NCI-H1436 (cell line): Measurements from ENCODE around the gene TNFAIP3.

Experiments used
- DNase-seq: peaks from one replicate; lab custom pipeline; 2025; lab: John Stamatoyannopoulos, UW

TNFAIP3 gene

GRCh38 chr6:137923866-137924653, 57.0 kb downstream of the TNFAIP3 start:
- no peak for DNase-seq

DNA sequence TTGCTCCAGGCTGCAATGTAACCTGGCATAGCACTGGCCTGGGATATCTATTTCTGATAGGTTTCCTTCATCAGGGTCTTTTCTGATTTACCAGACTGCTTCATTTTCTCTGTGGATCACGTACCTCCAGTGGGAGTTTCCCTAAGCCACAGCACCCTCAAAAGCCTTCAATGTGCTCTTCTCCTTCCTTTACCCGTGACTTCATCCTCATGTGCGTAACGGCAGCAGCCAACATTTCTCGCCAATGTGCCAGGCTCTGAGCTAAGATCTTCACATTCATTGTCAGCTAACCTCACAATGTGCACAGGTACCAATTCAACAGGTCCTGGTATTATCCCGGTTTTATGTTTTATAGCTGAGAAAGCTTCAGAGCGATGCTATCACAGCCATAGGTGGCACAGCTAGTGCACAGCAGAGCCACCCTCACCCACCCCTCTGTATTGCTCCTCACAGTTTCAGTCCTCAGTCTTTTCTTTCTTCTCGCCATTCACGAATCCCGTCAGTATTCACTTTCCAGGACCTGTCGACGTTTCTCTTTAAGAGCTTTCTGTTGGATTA, 58.2 kb downstream of the TNFAIP3 start:
- DNase-seq = no peak

- no peak for DNase-seq
Observed at GRCh38 chr6:137926207-137926731, 59.2 kb downstream of the TNFAIP3 start.

DNA sequence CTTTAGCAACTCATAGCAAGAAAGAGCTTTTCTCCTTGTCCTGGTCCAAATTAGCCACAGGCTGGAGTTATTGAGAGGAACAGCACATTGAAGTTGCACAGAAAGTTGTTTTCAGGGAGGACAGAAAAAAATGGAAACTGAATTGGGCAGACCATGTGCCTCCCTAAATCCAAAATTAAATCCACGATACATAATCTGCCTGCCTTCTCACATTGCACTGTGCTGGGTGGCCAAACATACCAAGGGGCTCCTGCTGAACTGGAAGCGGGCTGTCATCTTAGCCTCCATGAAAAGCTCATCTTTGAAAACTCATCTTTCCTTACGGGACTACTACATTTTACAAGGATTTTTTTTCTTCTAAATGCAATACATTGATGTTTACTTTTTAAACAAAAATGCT, 59.9 kb downstream of the TNFAIP3 start:
- no peak for DNase-seq

- DNase-seq = no peak
Observed at GRCh38 chr6:137927777-137928218, 60.7 kb downstream of the TNFAIP3 start.

DNA sequence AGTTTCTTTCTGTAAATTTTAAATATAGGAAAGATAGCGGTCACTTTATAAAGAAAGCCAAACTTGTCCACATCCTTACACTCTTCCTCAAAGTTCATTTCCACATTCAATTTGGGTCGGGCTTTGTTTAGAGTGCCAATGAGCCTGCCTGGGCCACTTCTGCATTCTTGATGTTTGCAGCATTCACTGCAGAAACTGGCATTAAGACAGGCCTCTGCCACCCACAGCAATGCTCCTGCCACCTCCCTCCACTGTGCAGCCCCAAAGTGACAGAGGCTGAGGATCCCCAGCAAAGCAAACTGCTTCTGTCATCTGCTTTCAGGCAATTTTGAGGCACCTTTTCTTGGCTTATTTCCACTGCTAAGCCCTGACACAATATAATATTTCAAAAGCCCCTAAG, 61.2 kb downstream of the TNFAIP3 start:
- no peak for DNase-seq

GRCh38 chr6:137931849-137932465, 64.9 kb downstream of the TNFAIP3 start:
- no peak for DNase-seq
